A549 treated with GW870086 at 1 μM for 4 hours (cell line): ENCODE results near the gene CAMKK2. TPM values are rescaled to one million over a fixed set of nuclear protein-coding genes. Genes with fewer than 3 reads are reported as not detected.

Source experiments
- total RNA-seq: library from RNA; stranded (reverse); fragments of 200-300 nt; extraction: Qiagen RNA extraction; gene quantifications from 5 replicates; pipeline ENCODE4 v1.2.3, GENCODE V29; 2022; ENCODE audit warnings: low read depth

Gene CAMKK2
- 18.4 to 25.8 TPM (median 25.5 TPM) in 5 replicates for total RNA-seq

DNA sequence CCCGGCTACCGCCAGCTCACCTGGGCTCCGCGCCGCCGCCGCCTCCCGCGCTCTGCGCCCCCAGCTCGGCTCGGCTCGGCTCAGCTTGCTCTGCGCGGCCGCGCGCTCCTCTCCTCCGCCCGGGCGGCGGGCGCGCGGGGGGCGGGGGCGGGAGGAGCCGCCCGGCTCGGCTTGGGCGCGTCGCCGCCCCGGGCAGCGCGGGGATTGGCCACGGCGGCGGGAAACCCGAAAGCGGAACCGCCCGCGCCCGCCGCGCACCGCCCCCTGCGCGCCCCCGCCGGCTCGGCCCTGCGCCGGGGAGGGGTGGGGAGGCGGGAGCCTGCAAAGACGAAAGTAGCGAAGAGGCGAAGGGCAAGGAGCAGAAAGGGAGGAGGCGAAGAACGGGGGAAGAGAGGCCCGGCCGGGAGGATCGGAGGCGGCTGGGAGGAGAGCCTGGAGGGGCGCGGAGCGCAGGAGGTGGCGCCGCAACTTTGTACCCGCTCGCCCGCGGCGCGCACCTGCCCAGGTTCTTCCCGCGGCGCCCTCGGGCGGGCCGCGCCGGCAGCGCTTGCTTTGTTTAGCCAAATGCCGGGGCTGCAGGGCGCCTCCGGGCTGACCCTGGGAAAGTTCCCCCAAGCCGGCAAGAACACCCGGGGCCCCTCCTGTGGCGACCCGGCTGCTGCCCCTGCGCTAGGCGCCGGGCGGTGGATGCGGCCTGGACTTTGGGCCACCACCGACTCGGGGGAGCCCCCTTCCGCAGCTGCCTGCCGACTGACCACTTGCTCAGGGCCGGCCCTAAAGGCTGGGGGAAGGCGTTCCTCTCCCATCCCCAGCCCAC is at the start of gene CAMKK2:
TSS of gene CAMKK2 (minus strand) at position 92 of the 817 bp plus-strand sequence. CDS start 22,183 bp downstream, outside the sequence.

DNA sequence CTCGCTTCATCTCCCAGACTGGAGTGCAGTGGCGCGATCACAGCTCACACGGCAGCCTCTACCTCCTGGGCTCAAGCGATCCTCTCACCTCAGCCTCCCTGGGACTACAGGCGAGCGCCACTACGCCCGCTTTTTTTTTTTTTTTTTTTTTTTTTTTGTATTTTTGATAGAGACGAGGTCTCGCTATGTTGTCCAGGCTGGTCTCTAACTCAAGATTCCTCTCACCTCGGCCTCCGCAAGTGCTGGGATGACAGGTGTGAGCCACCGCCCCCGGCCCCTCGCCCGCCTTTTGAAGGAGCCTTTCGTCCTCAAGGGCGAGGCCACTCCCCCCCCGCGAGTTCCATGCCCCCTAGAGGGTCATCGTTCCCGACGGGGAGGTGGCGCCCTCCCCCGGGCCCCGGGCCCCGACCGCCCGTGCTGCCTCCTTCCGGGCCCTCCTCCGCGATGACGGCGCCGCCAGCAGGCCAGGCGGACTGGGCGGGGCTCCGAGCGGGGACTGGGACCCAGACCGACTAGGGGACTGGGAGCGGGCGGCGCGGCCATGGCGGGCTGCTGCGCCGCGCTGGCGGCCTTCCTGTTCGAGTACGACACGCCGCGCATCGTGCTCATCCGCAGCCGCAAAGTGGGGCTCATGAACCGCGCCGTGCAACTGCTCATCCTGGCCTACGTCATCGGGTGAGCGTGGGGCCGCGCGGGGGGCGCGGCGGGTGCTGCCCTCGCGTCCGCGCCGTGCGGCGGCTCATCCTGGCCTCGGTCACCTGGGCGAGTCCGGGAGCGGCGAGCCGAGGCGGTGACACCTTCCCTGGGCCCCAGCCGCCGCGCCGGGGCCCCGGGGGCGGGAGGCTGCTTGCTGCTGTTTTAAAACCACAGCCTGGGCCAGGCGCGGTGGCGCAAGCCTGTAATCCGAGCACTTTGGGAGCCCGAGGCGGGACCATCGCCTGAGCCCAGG is 86.6 kb downstream of the CAMKK2 start, which contains the start of gene P2RX4:
TSS of gene P2RX4 (plus strand) at position 506 of the 949 bp plus-strand sequence. CDS start at position 542, 36 bp downstream.

Other genes with a start within 250 kb of the CAMKK2 start
- gene P2RX7, start 163.8 kb downstream of the CAMKK2 start, total RNA-seq = not detected in 5 replicates
- gene P2RX4, start 86.6 kb downstream of the CAMKK2 start, total RNA-seq = 16.7 to 19.3 TPM (median 18.0 TPM) in 5 replicates
- gene ANAPC5, start 55.7 kb upstream of the CAMKK2 start, total RNA-seq = 88.6 to 95.4 TPM (median 90.2 TPM) in 5 replicates
- 36.0 to 38.1 TPM (median 36.6 TPM) in 5 replicates for gene RNF34, start 103.4 kb upstream of the CAMKK2 start, total RNA-seq